ENCODE results near the gene MAP2K3.
"Not testable (repeated sequence)": the region's sequence is repeated elsewhere in the genome, so short reads cannot be mapped to it uniquely, and the experiment has no call there.

Gene MAP2K3

DNA sequence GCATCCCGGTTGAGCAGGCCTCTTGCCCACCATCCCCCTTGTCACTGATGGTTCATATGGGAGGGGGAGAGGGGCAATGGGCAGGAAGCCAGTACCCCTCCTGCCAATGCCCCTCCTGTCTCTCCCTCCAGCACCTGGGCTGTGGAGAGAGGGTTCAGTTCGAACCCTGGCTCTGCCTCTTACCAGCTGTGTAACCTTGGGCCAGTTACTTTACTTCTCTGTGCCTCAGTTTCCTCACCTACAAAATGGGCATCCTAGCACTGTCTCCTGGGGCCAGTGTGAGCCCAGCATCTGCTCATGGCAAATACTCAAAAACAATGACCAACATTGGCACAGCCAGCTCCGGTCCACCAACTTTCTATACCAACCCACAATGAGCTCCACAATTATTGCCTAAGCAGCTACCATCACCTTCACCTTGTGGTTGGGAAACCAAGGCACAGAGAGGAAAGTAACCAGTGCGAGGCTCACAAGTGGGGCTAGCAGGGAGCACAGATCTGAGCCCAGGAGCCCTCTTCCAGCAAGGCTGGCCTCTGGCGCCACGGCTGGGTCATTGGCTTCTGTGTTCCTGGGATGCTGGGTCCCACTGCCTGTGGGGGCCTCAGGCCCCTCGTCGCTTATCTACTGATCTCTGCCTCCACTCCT is 53.6 kb downstream of the MAP2K3 start:
- not testable (repeated sequence) for DNase-seq

DNA sequence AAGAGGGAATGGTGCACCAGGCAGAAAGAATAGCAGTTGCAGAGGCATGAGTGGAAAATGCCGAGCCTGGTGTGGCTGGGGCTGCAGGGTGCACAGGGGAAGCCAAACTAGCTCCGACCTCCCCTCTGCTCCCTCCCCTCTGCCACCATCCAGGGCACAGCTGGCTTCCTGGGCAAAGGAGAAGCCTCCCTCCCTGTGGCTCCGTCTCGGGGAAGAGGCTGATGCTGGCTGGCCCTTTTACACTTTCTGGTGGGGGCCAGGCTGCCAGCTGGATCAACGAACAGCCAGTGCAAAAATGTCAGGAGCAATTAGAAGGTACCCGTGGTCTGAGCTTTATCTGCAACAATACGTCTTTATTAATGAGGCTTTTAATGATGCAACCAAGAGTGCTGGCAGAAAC is 54.5 kb downstream of the MAP2K3 start:
- peak; percentile 24 for DNase-seq

DNA sequence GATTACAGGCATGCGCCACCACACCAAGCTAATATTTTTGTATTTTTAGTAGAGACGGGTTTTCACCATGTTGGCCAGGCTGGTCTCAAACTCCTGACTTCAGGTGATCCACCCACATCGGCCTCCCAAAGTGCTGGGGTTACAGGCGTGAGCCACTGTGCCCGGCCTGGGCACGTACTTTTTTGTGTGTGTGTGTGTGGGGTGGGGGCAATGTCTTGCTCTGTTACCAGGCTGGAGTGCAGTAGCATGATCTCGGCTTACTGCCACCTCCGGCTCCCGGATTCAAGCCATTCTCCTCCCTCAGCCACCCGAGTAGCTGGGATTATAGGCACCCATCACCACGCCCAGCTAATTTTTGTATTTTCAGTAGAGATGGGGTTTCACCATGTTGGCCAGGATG is 55.1 kb downstream of the MAP2K3 start:
- not testable (repeated sequence) for DNase-seq

DNA sequence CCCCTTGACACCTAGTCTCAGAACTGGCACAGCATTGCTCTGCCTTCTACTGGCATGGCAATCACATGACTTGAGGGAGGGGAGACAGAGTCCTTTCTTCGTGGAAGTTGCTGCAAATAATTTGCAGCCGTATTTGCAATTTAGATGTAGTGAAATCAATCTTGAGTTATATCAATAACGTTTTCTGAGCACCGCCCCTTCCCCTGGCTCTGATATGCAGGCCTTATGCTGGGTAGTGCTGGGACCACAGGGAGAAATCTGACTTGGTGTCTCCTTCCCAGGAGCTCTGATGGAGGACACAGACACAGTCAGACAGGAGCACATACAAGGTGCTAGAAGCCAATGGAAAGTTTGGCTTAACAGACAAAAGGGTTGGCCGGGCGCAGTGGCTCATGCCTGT is 55.9 kb downstream of the MAP2K3 start:
- not testable (repeated sequence) for DNase-seq

DNA sequence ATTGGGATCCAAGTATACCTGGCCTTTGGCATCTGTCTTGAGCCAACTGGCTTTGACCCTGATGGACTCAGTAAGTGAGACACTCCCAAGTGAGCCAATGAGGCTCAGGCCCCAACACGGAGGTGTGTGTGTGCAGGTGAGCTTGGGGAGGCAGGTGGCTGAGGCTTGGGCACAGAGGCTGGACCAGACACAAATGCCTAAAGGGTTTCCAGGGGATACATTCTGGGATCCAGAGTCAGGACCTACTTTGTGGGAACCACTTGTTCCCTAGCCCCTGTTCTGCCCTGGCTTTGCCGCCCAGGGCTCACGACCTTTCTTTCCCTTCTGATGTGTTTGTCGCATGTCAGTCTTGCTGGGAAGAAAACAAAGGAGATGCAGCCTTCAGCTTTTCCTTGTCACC is 56.8 kb downstream of the MAP2K3 start:
- not testable (repeated sequence) for DNase-seq

DNA sequence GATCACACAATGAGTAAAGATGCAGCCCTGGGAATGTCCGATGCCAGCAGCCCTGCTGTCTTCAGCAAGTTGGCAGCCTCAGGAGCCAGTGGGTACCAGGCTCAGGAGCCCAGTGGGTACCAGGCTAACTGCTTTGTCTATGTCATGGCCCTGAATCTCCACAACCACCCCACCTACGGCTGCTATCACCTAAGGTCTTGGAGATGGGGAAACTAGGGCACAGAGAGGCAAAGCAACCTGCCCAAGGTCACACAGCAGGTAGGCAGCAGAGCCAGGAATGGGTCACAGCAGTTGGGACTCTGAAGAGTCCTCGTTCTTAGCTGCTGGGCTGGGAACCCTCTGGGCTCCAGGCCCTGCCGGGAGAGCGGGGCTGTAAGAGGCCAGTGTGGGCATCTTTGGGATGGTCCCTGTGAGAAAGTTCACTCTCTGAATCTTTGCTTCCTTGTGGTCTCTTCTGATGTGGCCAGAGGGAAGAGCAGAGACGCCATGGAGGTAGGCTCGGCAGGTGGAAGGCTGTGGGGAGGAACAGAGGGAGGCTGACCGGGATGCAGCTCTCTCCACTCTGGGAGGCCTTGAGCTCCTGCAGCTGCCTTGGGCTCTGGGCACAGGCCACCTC is 57.5 kb downstream of the MAP2K3 start:
- not testable (repeated sequence) for DNase-seq

DNA sequence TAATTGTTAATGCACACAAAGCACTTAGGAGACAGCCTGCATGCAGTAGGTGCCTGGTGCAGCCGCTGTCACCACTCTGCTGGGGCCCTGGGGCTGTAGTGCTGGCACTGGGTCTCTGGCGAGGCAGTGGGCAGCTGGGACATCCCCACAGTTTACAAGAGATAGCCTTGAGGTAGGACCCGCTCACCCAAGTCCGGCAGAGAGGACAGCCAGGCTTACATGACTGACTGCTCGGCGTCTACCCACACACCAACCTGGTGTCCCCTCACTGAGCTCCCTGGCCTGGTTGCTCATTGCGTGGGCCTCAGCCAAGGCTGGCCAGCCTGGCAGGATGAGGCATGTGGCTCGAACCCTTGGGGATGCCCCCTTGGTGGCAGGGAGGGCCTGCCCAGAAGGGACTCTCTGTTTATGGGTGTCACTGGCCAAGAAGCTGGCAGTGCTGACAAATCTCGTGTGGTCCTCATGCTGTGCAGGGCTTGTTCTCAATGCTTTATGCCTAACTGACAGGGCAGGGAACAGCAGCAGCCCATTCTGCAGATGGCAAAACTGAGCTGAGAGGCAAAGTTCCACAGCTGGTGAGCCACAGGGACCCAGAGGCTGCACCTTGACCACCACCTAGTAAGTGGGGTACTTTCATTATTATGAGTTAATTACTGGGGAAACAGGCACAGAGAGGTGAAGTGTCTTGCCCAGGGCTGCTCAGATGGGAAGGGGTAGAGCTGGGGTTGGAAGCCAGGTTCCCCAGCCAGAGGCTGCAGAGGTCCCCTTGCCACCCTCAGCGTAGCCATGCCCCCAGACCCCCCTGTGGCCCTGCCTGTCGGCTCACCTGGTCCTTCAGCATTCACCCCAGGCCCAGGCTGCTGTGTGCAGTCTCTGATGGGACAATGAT is 58.8 kb downstream of the MAP2K3 start:
- not testable (repeated sequence) for DNase-seq

DNA sequence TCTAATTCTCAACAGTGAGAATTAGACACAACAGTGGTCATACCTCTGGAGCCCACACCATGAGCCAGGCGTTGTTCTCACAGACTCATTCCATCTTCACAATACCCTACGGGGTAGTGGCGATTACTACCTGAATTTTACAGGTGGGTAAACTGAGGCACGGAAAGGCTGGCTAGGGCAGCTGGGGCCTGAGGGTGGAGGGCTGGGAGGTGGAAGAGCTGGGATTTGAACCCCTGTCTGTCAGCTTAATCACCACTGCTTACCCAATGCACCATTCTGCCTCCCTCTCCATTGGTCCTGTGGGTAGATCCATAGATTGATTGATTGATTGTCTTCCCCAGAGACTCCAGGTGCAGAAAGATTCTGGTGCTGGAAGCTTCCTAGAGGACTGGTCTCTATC is 60.3 kb downstream of the MAP2K3 start:
- DNase-seq, result not testable (repeated sequence)

DNA sequence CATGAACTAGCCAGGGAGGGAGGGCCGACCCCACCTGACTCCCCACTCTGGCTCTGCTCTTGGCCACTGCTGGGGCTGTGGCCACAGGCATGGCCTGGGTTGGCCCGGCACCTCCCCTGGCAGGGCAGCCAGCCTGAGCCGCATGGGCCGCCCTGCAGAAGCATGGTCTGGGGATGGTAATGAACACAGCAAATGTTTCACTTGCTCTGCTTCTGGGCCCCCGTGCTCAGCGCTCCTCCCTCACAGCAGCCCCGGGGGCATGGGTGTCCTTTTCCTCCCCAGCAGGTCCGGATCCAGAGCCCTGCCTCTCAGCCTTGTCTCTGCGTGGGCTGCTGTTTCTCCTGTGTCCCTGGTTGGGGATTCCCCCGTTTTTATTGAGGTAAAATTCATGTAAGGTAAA is 60.7 kb downstream of the MAP2K3 start:
- peak; percentile 18 for DNase-seq

DNA sequence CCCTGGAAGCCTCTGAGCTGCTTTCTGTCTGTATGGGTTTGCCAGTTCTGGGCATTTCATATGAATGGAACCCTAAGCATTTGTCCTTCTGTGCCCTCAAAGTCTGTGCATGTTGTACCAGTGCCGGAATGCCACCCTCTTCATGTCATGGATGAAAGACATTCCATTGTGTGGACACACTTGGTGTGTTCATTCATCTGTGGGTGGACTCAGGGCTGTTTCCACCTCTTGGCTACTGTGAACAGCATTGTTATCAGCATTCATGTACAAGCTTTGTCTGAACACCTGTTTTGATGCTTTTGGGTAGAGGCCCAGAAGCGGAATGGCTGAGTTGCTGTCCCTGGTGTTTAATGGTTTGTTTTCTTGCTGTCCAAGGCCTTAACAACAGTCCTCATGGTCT is 61.6 kb downstream of the MAP2K3 start:
- not testable (repeated sequence) for DNase-seq

DNA sequence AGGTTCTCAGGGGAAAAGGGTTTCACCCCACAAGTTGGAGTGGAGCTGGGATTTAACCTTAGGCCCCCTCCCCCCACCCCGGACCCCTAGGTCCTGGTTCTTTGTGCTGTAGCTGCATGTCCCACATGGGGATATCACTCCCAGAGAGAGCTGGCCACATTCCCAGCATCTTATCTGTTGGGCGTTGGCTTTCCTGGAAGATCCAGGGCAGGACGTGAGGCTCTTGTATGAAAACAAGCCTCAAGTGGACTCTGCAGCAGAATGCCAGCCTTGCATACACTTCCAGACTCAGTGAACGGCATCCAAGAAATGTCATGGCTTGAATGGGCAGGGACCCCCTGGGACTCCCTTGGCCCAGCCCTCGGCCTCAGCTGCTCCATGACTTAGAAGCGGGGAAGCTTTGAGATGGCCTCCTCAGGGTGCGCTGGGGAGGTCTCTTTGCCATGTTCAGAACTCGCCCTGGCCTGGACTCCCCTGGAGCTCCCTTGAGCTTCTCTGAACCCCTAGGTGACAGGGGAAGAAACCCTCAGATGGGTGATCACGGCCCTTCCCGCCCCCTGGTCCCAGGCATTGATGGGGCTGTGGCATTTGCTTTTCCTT is 62.2 kb downstream of the MAP2K3 start:
- peak; percentile 29 for DNase-seq

DNA sequence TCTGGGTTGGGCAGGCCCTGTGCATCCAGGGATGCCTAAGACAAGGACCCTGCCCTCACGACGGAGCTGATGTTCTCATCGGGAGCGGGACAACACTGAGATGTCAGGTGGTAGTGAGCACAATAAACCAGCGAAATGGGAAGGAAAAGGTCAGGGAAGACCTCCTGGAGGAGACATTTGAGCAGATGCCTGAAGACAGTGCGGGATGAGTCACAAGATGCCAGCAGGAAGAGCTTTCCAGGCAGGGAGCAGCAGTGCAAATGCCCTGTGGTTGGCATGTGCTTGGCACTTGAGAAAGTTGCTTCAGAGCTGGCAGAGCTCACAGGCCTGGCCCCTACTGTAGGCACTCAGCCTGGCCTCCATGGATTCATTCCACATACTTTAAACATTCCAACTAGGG is 63.1 kb downstream of the MAP2K3 start:
- DNase-seq, result not testable (repeated sequence)

DNA sequence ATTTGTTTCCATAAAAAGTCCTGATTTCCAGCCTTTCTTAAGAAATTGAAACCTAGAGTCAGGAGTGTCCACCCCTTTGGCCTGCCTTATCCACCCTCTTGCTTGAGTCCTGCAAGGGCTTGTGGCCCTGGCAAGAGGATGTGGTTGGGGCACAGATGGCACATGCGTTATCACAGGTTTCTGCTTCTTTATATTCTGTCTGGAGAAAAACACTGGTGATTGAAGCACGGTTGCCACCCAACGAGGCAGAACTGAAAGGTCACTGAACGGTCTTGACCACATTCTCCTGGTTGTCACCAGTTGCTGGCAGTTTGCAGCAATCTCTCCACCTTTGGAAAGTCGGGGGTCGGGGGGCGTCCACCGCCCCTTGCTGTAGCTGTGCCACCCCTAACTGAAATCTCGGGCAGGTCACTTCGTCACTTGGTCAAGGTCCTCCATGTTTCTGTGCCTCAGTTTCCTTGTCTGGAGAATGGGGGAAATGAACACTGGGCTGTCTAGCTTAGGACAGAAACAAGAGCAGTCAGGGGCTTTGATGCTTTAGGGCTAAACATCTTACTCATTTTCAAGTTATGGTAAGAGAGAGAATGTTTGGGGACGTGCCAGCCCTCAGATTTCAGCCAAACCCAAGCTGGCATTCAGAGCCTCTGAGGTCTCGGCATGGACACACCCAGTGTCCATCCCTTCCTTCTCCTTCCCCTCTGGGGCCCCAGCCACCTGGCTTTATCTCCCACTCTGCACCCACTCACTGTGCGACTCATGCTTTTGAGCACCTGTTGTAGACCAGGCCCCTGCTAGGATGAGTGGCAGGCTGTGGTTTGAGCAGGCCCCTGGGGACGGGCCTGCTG is 63.8 kb downstream of the MAP2K3 start:
- peak; percentile 11 for DNase-seq

DNA sequence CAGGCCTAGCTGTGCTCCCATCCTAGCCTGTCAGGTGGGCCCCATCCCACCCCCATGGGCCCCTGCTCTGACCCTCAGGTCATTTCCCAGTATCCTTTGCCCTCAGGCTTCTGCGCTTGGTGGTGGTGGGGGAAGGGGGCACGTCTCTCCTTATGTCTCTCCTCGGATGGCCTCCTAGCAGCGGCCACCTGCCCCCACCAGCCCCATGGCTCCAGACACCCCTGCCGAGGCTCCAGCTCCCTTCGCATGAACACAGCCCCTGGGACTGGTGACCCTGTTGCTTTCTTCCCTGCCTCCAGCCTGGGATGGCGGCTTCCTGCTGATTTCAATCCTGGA is 64.4 kb downstream of the MAP2K3 start:
- not testable (repeated sequence) for DNase-seq

DNA sequence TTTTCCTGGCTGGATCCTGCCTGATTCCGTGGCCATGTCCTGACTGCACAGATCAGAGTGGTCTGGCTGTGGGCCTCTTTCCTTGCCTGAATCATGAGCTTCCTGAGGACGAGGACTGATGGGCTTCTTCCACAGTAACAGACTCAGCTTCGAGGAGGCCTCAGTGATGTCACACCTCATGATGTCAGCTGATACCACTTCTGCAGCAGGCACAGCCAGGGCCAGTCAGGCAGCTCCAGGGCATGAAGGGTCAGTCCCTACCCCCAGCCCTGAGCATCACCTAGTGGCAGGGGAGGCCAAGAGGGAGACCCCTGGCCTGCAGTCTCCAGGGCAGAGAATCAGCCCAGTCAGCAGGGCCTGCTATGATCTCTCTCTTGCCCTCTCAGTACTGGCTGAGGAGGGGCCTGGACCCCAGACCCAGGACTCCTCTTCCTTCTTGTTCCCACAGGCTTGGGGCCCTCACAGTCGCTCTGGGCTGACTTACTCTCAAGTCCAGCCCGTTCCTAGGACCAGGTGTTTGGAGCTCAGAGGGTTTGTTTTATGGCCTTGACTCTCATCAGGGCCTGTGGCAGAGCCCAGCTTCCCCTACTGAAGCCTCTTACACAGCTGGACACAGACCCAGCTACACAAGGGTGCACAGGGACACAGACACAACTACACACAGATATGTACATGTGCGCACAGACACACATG is 65.0 kb downstream of the MAP2K3 start:
- DNase-seq, result peak; percentile 7

DNA sequence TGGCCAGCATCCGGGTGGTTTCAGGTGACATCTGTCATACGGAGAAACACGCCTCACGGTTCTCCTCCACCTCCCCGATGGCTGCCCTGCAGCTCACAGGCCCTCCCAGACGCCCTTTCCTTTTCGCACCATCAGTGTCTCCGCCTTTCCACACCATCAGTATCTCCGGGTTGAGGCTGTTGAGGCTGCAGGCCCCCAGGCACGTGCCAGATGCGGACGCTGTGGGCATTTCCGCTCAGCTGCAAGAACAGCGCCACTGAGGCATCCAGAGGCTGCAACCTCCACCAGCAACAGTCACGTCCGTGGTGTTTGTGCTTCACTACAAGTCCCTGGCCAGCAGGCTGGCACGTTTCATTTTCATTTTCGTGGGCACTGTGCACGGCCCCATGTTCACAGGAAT is 66.0 kb downstream of the MAP2K3 start:
- not testable (repeated sequence) for DNase-seq

DNA sequence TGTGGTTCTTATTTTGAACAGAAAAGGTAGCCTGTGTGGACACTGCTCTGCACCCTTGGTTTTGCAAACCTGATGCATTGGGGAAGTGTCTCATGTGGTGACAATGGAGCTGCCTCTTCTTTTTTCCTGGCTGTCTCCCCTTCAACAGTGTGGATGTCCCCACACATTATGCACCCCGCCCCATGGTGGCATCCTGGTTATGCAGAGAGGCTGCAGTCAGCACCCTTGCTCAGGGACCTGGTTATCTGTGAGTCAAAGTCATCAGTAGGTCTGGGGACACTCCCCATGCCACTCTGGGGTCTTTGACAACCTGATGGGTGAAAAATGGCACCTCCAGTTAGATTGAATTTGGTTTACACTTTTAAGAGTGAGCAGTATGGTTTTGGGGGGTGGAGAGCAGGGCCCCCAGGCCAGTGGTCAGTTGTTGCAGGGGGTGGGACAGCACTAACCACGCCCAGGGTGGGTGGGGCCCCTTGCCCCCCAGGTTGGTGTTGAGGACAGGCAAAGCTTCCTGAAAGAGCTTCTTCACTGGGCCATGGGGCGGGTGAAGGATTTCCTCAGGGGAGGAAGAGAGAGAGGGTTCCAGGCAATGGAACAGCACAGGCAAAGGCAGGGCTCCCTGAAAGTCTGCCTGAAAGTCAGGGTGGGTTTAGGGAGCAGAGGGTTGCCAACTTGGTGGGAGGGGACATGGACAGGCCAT is 67.0 kb downstream of the MAP2K3 start:
- peak; percentile 12 for DNase-seq

DNA sequence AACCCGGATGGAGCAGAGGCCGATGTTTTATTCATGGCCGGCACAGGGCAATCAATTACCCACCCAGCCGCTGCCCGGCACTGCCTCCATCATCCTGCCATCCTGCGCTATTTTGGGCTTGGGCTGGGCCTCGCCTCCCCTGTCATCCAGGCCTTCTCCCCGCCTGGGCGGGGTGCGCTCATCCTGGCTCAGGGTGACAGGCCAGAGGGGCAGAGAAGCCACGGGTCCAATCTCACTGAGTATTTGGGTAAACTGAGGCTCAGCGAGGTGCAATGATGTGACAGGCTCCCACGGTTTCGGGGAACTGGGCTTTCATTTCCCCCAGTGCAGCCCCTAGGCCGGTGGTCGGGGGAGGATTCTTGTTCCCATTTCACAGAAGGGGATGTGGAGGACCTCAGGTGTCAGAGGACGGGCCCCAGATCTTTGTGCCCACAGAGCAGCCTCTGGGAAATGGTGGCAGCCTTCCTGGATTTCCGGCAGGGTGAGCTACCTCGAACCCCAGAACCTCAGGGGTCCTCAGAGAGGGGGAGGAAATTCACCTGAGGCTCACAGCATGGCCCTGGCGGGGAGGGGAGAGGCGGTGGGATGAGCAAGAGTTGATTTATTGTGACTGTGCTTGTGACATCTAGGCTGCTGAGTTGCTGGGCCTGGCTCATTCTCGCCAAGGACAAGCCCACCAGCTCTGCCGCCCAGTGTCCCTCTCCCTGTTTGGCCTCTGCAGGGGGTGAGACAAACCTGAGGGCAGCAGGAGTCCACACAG is 67.9 kb downstream of the MAP2K3 start:
- no peak for DNase-seq

DNA sequence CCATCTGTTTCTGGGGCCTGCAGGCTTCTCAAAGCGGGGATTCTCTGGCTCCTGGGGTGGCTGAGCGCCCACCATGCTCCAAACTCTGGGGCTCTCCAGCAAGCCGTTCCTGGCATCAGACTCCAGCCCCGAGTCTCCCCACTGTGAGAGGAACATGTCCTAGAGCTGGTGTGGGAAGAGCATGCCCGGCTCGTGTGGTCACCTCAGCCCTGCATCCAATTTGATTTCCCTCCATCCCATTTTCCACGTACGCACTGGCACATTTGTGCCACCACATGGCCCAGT is 68.4 kb downstream of the MAP2K3 start:
- DNase-seq, result no peak

DNA sequence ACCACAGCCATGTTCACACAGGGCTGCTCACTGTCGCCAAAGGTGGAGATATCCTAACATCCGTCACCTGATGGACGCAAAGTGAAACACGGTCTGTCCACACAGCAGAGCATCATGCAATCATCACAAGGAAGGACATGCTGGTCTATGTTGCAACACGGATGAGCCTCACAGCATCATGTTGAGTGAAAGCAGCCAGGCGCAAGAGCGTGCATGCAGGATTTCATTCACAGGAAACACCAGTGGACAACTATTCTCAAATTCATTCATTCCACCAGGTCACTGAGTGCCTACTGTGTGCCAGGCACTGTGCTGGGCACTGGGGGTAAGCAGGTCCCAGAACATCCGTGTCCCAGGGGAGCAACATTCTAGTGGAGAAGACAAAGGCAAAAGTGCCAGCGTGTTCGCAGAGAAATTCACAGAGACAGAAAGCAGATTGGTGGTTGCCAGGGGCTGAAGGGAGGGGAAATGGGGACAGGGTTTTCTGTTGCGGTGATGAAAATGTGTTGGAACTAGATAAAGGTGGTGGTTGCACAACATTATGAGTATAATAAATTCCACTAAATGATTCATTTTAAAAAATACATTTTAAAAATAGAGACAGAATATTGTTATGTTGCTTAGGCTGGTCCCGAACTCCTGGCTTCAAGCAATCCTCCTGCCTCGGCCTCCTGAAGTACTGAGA is 69.0 kb downstream of the MAP2K3 start:
- no peak for DNase-seq

All from right hindlimb (tissue), 1 donor.